ENCODE data around the gene KIF26B.
"Not testable (repeated sequence)": the region's sequence is repeated elsewhere in the genome, so short reads cannot be mapped to it uniquely, and the experiment has no call there.

Gene KIF26B

DNA sequence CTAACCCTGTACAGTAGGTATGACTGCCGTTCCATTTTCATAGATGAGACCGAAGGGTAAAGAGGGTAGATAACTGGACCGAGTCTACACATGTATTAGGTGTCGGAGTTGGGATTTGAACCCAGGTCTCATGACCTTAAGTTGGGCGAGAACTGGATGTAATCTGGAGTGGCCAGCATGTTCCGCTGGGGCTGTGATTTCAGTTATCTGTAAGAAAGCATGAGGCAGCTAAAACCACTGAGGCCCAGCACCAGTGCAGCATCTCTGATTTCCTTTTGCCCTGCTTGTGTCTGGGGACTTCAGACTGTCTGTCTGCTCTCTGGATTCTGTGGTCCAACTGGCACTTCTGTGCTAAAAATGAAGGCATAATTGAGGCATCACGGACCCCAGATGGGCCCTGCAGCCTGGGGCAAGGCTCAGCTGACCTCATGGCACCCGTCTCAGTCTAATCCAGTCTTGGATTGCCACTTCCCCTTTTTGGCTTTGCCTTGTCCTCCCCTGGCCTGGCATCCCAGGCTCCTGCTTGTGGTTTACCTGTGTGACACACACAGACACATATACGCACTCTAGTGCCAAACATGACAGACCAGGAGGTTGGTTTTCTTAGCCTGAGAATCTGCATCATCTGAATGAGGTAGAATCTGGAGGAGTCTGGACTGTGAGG lies 180.2 kb downstream of the KIF26B start:
- TF ChIP-seq EZH2phosphoT487 (IDR thresholded peaks at IDR 0.05; ENCODE audit: low read length) (no peak), EZH2 (optimal IDR thresholded peaks at IDR 0.05; ENCODE audit: low read depth, low read length) (no peak)
- TF ChIP-seq, protein P1, sequence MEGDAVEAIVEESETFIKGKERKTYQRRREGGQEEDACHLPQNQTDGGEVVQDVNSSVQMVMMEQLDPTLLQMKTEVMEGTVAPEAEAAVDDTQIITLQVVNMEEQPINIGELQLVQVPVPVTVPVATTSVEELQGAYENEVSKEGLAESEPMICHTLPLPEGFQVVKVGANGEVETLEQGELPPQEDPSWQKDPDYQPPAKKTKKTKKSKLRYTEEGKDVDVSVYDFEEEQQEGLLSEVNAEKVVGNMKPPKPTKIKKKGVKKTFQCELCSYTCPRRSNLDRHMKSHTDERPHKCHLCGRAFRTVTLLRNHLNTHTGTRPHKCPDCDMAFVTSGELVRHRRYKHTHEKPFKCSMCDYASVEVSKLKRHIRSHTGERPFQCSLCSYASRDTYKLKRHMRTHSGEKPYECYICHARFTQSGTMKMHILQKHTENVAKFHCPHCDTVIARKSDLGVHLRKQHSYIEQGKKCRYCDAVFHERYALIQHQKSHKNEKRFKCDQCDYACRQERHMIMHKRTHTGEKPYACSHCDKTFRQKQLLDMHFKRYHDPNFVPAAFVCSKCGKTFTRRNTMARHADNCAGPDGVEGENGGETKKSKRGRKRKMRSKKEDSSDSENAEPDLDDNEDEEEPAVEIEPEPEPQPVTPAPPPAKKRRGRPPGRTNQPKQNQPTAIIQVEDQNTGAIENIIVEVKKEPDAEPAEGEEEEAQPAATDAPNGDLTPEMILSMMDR (IDR thresholded peaks at IDR 0.05; ENCODE audit: low read length), result no peak
- Histone ChIP-seq H3K4me1 (ENCODE audit: low read length) (no peaks in the 10 kb centered on the region), H3K79me2 (ENCODE audit: low read length) (no peaks in the 10 kb centered on the region), H3K36me3 (replicated peaks; ENCODE audit: insufficient read depth, low read length) (no peaks in the 10 kb centered on the region), H3K27me3 (replicated peaks; ENCODE audit: insufficient read depth, low read length) (no peaks in the 10 kb centered on the region), H3K9me3 (replicated peaks; ENCODE audit: insufficient read depth, low read length) (no peaks in the 10 kb centered on the region), H3K27ac (ENCODE audit: low read length) (no peak overlapping the region), H3K9me2 (replicated peaks; ENCODE audit: insufficient read depth, low read length) (no peaks in the 10 kb centered on the region), H4K20me1 (ENCODE audit: insufficient read depth, low read length) (no peaks in the 10 kb centered on the region), H3K4me3 (ENCODE audit: low read length) (no peak overlapping the region), H3F3A (ENCODE audit: insufficient read depth, low read length) (no peaks in the 10 kb centered on the region), H3K9ac (ENCODE audit: low read length) (no peak overlapping the region), H2AFZ (ENCODE audit: low read length) (no peak overlapping the region), H3K4me2 (ENCODE audit: low read depth, low read length) (no peak overlapping the region)
- no peak for DNase-seq

DNA sequence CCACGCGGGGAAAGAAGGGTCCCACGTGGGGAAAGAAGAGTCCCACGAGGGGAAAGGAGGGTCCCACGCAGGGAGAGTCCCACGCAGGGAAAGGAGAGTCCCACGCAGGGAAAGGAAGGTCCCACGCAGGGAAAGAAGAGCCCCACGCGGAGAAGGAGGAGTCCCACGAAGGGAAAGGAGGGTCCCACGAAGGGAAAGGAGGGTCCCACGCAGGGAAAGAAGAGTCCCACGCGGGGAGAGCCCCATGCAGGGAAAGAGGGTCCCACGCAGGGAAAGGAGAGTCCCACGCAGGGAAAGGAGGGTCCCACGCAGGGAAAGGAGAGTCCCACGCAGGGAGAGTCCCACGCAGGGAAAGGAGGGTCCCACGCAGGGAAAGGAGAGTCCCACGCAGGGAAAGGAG lies 180.9 kb downstream of the KIF26B start:
- not testable (repeated sequence) for H3K27ac ChIP-seq (ENCODE audit: low read length); H3K9ac ChIP-seq (ENCODE audit: low read length); H3K36me3 ChIP-seq (replicated peaks; ENCODE audit: insufficient read depth, low read length); H3K4me3 ChIP-seq (ENCODE audit: low read length); H3K27me3 ChIP-seq (replicated peaks; ENCODE audit: insufficient read depth, low read length); H3K9me3 ChIP-seq (replicated peaks; ENCODE audit: insufficient read depth, low read length); H2AFZ ChIP-seq (ENCODE audit: low read length); H3K4me1 ChIP-seq (ENCODE audit: low read length); H3F3A ChIP-seq (ENCODE audit: insufficient read depth, low read length); H3K79me2 ChIP-seq (ENCODE audit: low read length); H4K20me1 ChIP-seq (ENCODE audit: insufficient read depth, low read length); H3K4me2 ChIP-seq (ENCODE audit: low read depth, low read length); H3K9me2 ChIP-seq (replicated peaks; ENCODE audit: insufficient read depth, low read length); DNase-seq

DNA sequence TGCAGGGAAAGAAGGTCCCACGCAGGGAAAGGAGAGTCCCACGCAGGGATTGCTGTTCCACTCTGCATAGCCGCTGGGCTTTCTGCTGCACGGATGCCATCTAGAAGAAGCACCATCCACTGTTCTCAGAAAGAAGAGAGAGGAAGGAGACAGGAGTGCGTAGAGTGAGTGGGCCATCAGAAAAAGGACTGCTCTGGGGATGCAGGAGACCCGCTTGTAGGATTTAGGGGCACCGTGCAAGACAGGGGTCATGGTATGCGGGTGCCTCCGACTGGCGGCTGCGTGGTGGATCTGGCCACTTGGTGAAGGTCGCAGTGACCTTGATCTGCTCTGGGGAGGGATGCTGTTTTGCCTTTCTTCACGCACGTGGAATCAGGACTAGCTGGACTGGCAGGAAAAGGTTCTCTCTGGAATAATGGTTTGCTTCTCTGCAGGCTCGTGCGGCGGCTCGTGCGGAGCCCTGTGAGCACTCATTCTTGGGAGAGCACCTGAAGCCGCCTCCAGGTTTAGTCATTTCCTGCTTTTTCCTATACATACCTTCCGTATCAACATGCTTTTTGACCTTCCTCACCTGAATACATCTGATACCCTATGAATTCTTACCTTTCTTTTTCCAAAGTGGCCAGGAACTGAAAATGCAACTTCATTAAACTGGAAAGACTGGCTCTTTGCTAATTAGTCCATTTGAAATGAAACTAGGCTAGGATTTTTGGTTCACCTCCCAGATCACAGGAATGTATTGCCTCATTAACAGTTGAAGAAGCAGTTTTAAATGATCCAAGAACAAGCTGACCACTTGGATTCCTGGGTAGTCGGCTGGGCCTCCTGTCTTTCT lies 181.6 kb downstream of the KIF26B start:
- Histone ChIP-seq H3K9me2 (replicated peaks; ENCODE audit: insufficient read depth, low read length) (no peaks in the 10 kb centered on the region), H3K4me3 (ENCODE audit: low read length) (no peak overlapping the region), H4K20me1 (ENCODE audit: insufficient read depth, low read length) (no peaks in the 10 kb centered on the region), H3K4me2 (ENCODE audit: low read depth, low read length) (no peak overlapping the region), H3K79me2 (ENCODE audit: low read length) (no peaks in the 10 kb centered on the region), H3K27me3 (replicated peaks; ENCODE audit: insufficient read depth, low read length) (no peaks in the 10 kb centered on the region), H3K27ac (ENCODE audit: low read length) (no peak overlapping the region), H3F3A (ENCODE audit: insufficient read depth, low read length) (no peaks in the 10 kb centered on the region), H3K9me3 (replicated peaks; ENCODE audit: insufficient read depth, low read length) (no peaks in the 10 kb centered on the region), H3K9ac (ENCODE audit: low read length) (no peak overlapping the region), H3K36me3 (replicated peaks; ENCODE audit: insufficient read depth, low read length) (no peaks in the 10 kb centered on the region), H3K4me1 (ENCODE audit: low read length) (no peaks in the 10 kb centered on the region), H2AFZ (ENCODE audit: low read length) (no peak overlapping the region)
- no peak for TF ChIP-seq EZH2phosphoT487 (IDR thresholded peaks at IDR 0.05; ENCODE audit: low read length)
- TF ChIP-seq EZH2 (optimal IDR thresholded peaks at IDR 0.05; ENCODE audit: low read depth, low read length), result no peak
- TF ChIP-seq, protein P1 (IDR thresholded peaks at IDR 0.05; ENCODE audit: low read length), result no peak
- no peak for DNase-seq

DNA sequence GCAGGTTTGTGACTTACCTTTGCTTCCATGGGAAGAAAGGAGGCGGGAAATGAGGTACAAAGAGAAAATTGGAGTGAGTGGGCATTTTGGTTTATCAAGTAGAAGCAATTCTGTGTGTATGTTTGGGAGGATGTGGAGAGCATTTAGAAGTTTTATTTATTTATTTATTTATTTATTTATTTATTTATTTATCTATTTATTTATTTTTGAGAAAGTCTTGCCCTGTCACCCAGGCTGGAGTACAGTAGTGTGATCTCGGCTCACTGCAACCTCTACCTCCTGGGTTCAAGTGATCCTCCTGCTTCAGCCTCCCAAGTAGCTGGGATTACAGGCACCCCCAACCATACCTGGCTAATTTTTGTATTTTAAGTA lies 182.2 kb downstream of the KIF26B start:
- H3K4me1 ChIP-seq (ENCODE audit: low read length); H3K9me3 ChIP-seq (replicated peaks; ENCODE audit: insufficient read depth, low read length); DNase-seq; H3K4me2 ChIP-seq (ENCODE audit: low read depth, low read length); H3K36me3 ChIP-seq (replicated peaks; ENCODE audit: insufficient read depth, low read length); H4K20me1 ChIP-seq (ENCODE audit: insufficient read depth, low read length); H3F3A ChIP-seq (ENCODE audit: insufficient read depth, low read length); H3K27me3 ChIP-seq (replicated peaks; ENCODE audit: insufficient read depth, low read length); H3K9ac ChIP-seq (ENCODE audit: low read length); H3K9me2 ChIP-seq (replicated peaks; ENCODE audit: insufficient read depth, low read length); H2AFZ ChIP-seq (ENCODE audit: low read length); H3K4me3 ChIP-seq (ENCODE audit: low read length); H3K27ac ChIP-seq (ENCODE audit: low read length); H3K79me2 ChIP-seq (ENCODE audit: low read length): not testable (repeated sequence)

Data from MM.1S (cell line).